DND-41 (cell line): ENCODE data around the gene AFF2.

ENCODE experiments used
- EZH2 ChIP-seq: IDR thresholded peaks from 3 replicates; pipeline ENCODE4 v1.6.1; 2012; ENCODE audit warnings: borderline replicate concordance, low read depth, mild to moderate bottlenecking, moderate library complexity, low read length, inconsistent platforms; ENCODE audit not compliant: severe bottlenecking
- TF ChIP-seq, protein P1 (sequence below): IDR thresholded peaks from 2 replicates; pipeline ENCODE4 v1.5.1; 2012; ENCODE audit warnings: borderline replicate concordance, low read length, moderate library complexity, mild to moderate bottlenecking; ENCODE audit not compliant: poor library complexity, severe bottlenecking; ENCODE audit errors: extremely low read depth

DNA sequence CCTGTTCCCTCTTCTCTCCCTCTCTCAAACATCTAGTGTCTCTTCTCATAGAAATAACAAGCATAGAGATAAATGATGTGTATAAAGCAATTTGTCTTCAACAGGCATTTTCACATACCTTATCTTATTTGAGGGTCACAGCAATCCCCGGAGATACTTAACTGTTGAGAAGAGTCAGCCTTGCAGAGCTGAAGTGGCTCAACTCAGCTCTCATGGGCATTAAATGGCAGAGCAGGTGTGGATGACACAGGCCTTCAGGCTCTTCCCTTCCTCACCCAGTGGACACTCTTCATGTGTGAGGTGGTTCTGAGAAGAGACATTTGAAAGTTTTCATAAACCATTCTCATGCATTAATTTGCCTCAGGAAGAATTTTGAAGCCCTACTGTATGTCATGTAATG lies 134.2 kb downstream of the AFF2 start:
- TF ChIP-seq, protein P1, sequence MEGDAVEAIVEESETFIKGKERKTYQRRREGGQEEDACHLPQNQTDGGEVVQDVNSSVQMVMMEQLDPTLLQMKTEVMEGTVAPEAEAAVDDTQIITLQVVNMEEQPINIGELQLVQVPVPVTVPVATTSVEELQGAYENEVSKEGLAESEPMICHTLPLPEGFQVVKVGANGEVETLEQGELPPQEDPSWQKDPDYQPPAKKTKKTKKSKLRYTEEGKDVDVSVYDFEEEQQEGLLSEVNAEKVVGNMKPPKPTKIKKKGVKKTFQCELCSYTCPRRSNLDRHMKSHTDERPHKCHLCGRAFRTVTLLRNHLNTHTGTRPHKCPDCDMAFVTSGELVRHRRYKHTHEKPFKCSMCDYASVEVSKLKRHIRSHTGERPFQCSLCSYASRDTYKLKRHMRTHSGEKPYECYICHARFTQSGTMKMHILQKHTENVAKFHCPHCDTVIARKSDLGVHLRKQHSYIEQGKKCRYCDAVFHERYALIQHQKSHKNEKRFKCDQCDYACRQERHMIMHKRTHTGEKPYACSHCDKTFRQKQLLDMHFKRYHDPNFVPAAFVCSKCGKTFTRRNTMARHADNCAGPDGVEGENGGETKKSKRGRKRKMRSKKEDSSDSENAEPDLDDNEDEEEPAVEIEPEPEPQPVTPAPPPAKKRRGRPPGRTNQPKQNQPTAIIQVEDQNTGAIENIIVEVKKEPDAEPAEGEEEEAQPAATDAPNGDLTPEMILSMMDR: no peak
- TF ChIP-seq EZH2: no peak
